Right lung (tissue), 10 donors: ENCODE results near the gene PDE12. TPM values are rescaled to one million over a fixed set of nuclear protein-coding genes. Genes with fewer than 3 reads are reported as not detected.

ENCODE experiments used
- DNase-seq, 2 donors: peaks; one replicate each; pipeline ENCODE4 v3.0.0-alpha.2; 2013
- long read RNA-seq, 8 donors: transcript quantifications; one replicate each; lab custom pipeline, GENCODE V29; 2026
- polyA plus RNA-seq, 5 donors: library from polyadenylated mRNA; unstranded; fragments of 120-200 nt; gene quantifications; one replicate each; pipeline versions ENCODE4 v1.2.1 to v1.2.3, GENCODE V29; 2013; ENCODE audit warnings: inconsistent platforms in 1 of 5, low replicate concordance in 1 of 5; ENCODE audit not compliant: insufficient read length in 5 of 5, insufficient read depth in 1 of 5

Gene PDE12, protein sequence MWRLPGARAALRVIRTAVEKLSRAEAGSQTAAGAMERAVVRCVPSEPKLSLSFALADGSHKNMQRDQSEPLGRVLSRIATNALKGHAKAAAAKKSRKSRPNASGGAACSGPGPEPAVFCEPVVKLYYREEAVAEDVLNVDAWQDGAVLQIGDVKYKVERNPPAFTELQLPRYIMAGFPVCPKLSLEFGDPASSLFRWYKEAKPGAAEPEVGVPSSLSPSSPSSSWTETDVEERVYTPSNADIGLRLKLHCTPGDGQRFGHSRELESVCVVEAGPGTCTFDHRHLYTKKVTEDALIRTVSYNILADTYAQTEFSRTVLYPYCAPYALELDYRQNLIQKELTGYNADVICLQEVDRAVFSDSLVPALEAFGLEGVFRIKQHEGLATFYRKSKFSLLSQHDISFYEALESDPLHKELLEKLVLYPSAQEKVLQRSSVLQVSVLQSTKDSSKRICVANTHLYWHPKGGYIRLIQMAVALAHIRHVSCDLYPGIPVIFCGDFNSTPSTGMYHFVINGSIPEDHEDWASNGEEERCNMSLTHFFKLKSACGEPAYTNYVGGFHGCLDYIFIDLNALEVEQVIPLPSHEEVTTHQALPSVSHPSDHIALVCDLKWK
- 10 to 100 TPM in 3 of 5 donors, 1 to 10 TPM in 2; 9.1 to 11.2 (median 10.1) TPM for polyA plus RNA-seq
- long read RNA-seq, donor 1, full-length matches to known transcripts, result 3 of 3 reads
- long read RNA-seq, donor 1, partial matches to known transcripts, result 0 of 3 reads
- long read RNA-seq, donor 1, other reads (novel, unspliced or antisense), result 0 of 3 reads
- long read RNA-seq, donor 2, full-length matches to known transcripts, result 1 of 1 reads
- long read RNA-seq, donor 2, partial matches to known transcripts, result 0 of 1 reads
- long read RNA-seq, donor 2, other reads (novel, unspliced or antisense), result 0 of 1 reads
- long read RNA-seq, donor 3, full-length matches to known transcripts, result 2 of 2 reads
- long read RNA-seq, donor 3, partial matches to known transcripts, result 0 of 2 reads
- long read RNA-seq, donor 3, other reads (novel, unspliced or antisense), result 0 of 2 reads
- long read RNA-seq, donor 4, full-length matches to known transcripts, result 4 of 4 reads
- long read RNA-seq, donor 4, partial matches to known transcripts, result 0 of 4 reads
- long read RNA-seq, donor 4, other reads (novel, unspliced or antisense), result 0 of 4 reads
- long read RNA-seq, donor 5, full-length matches to known transcripts, result 2 of 2 reads
- long read RNA-seq, donor 5, partial matches to known transcripts, result 0 of 2 reads
- long read RNA-seq, donor 5, other reads (novel, unspliced or antisense), result 0 of 2 reads
- long read RNA-seq, donor 6, full-length matches to known transcripts, result 10 of 488 reads
- long read RNA-seq, donor 6, partial matches to known transcripts, result 478 of 488 reads
- long read RNA-seq, donor 6, other reads (novel, unspliced or antisense), result 0 of 488 reads
- long read RNA-seq, donor 7, full-length matches to known transcripts, result 4 of 318 reads
- long read RNA-seq, donor 7, partial matches to known transcripts, result 314 of 318 reads
- long read RNA-seq, donor 7, other reads (novel, unspliced or antisense), result 0 of 318 reads
- long read RNA-seq, donor 8, full-length matches to known transcripts, result 1 of 1 reads
- long read RNA-seq, donor 8, partial matches to known transcripts, result 0 of 1 reads
- long read RNA-seq, donor 8, other reads (novel, unspliced or antisense), result 0 of 1 reads

GRCh38 chr3:57555738-57556458, at the start of gene PDE12:
Gene PDE12, plus strand, starts transcription at chr3:57556274. Its CDS starts 106 bp downstream, at chr3:57556380.
- peak; percentile 88 for DNase-seq

- DNase-seq, result no peak
These were observed 43.9 kb upstream of the PDE12 start for GRCh38 chr3:57512166-57512565.

GRCh38 chr3:57518276-57518915, 37.7 kb upstream of the PDE12 start:
- no peak for DNase-seq

- no peak for DNase-seq
These were observed 25.9 kb upstream of the PDE12 start for GRCh38 chr3:57530071-57530608.

- no peak for DNase-seq
These were observed 17.6 kb upstream of the PDE12 start for GRCh38 chr3:57538465-57538864.

DNA sequence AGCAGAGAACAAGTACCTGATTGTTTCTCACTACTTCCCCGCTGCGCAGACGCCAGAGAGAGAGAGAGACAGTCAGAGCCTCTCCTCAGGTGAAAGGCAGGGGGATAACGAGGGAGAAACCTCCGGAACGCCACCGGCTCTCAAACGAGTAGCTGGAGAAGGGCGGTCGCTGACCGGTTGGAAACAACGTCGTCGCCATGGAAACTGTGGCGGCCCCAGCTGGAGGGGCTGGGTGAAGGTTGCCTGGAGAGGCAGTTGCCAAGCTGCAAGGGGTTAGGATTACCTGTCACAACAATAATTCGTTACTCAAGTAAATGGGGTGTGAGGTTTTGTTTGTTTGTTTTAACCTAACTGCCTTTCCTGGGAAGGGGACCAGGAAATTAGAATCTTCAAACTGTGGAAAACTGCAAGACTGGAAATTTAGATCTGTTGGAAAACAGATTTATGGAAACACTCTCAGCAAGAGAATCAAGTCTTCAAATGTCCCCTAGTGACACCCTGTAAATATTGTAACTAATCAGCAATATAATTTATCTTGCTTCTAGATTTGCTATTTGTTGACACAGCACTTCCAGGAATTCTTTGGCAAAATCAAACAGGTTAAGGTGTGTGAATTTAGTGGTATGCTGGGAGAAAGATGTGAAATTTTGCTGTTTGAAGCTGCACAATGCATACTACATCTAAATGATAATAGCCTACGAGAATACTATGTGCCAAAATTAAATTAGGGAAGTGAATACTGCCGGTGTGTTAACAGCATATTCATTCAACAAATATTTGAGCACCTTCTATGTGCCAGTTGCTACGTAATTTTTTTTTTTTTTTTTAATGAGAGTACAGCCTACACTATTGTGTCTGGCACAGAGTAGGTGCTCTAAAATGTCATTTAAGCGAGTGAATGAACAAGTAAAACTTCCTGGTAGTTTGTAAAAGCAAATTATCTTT, 11.6 kb upstream of the PDE12 start, which contains the start of gene DNAH12:
TSS of gene DNAH12 (minus strand) at position 164 of the 945 bp plus-strand sequence. CDS start 1,474 bp downstream, outside the sequence.
- peak; percentile 63 to 70 for DNase-seq

DNA sequence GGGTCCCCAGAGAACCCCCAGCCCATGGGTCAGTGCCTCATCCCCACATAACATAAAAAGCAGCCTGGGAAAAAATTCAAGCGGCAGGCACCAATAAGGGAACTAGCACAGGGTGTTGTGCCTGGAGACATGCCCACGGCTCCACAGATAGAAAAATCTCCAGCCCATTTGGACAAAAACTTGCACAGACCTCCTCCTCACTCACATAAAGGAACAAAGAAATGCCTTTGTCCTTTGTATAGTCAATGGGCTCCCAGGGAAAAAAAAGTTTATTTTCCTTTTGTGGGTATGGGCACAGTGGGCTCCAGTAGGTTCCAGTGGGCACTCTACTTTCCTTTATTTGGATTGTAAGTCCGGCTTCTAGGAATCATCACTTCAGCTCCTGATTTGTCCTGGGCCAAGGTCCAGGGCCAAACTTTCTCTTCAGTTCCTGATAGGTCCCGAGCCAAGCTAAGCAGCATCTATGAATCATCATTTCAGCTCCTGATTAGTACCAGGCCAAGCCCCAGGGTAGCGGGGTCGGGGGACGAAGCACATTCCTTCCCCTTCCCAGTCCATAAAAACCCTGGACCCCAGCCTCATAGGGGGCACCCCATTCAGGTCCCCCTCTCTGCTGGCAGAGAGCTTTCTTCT, 10.3 kb upstream of the PDE12 start:
- DNase-seq, result no peak

- no peak for DNase-seq
These were observed 9.5 kb upstream of the PDE12 start for GRCh38 chr3:57546616-57547015.

- DNase-seq, result no peak
These were observed 768 bp upstream of the PDE12 start for GRCh38 chr3:57555306-57555705.

GRCh38 chr3:57556459-57557084, 498 bp downstream of the PDE12 start:
- no peak for DNase-seq

DNA sequence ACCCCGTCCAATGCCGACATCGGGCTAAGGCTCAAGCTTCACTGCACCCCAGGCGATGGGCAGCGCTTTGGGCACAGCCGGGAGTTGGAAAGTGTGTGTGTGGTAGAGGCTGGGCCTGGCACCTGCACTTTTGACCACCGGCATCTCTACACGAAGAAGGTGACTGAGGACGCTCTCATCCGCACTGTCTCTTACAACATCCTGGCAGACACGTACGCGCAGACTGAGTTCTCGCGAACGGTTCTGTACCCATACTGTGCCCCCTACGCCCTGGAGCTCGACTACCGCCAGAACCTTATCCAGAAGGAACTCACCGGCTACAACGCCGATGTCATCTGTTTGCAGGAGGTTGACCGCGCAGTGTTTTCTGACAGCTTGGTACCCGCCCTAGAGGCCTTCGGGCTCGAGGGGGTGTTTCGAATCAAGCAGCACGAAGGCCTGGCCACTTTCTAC, 1.0 kb downstream of the PDE12 start:
- no peak for DNase-seq

- no peak for DNase-seq
These were observed 3.5 kb downstream of the PDE12 start for GRCh38 chr3:57559526-57559925.

DNA sequence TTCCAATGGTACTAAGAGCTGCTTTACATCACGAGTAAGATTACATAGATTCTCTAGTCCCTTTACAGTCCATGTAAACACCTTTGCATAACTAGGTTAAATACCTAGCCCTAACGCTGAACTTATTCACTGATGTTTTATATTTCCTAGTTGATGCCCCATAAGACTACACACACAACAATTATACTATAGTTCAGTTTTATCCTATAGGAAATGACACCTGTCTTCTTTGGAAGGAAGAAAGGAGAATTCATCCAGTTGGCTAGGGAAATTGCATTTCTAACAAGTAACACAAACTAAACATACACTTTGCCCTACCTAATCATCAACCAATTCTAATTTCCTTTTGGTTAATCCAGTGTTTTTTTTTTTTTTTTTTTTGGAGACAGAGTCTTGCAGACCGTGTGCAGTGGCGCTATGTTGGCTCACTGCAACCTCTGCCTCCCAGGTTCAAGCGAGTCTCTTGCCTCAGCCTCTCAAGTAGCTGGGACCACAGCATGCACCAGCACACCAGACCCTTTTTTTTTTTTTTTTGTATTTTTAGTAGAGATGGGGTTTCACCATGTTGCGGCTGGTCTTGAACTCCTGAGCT, 13.9 kb downstream of the PDE12 start:
- no peak for DNase-seq

DNA sequence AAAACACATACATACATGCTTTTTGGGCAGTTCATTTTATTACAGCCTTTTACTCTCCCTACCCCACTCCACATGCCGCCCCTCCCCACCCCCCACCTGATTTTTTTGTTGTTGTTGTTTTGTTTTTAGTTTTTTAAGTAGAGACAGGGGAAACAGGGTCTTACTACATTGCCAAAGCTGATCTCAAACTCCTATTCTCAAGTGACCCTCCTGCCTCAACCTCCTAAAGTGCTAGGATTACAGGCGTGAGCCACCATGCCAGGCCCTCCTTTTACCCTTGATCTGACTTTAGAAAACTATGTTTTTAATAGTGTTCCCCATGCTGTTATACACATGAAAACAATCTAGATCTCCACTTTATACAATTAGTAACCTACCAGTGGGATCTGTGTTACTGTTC, 14.8 kb downstream of the PDE12 start:
- no peak for DNase-seq

DNA sequence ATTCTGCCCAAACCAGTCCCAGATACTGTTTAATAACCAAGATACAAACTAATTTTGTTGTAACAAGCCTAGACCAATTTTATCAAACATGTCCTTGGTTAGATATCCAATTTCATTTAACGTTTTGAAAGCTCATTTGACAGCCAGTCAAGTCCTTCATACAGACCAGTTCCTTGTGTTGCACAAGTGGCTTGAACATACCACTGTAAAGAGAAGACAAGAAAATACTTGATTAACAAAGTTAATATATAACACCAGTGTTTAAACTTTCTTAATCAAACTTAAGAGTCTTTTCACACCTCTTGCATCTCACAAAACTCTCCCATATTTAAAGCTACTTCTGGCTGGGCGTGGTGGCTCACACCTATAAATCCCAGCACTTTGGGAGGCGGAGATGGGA, 16.0 kb downstream of the PDE12 start:
- DNase-seq, result no peak

GRCh38 chr3:57575966-57576626, 20.0 kb downstream of the PDE12 start:
- DNase-seq, result no peak
